ENCODE measurements around the gene UBASH3B. TPM values are rescaled to one million over a fixed set of nuclear protein-coding genes. Genes with fewer than 3 reads are reported as not detected.

UBASH3B gene
- total RNA-seq, 1 experiment from 2014 or later, result 10.3 TPM

DNA sequence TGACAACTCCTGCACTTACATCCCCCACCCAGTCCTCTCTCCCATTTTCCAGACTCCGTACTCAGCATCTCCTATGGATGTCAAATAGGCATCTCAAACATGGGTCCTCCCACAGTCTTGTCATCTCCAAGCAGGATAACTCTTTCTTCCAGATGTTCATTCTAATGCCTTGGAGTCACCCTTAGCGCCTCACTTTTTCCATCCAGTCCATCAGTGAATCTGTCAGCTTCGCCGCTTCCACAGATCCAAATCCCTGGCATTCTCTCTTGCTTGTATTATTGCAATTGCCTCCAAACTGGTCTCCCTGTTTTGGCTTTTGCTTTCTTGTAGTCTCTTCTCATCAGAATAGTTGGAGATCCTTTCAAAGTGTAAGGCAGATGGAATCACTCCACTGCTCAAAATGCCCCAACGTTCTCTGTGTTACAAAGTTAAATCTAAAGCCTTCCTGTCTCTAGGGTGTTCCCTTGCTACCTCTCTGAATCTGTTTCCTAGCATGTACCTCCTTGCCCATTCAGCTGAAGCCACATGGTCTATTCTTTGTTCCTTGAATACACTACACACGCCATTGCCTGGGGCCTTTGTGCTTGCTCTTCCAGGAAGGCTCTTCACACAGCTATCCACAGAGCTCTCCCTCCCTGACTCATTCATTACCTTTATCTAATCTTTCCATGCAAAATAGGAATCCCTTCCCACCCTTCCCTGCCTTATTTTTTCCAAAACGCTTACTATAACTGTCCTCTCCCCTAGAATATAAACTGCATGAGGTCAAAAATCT is 64.8 kb downstream of the UBASH3B start:
- H3K9me3 Mint-ChIP-seq (ENCODE audit: unreplicated experiment), result no peaks in the 10 kb centered on the region
- H3K4me1 Mint-ChIP-seq (ENCODE audit: insufficient read depth, unreplicated experiment), result peaks cover 23% of the 10 kb centered on the region
- DNase-seq (ENCODE audit: unreplicated experiment), result peak; percentile 67
- no peak overlapping the region for H3K4me3 Mint-ChIP-seq (ENCODE audit: unreplicated experiment)
- intact Hi-C loops (cut with micrococcal nuclease), result no loop called here
- H3K27me3 Mint-ChIP-seq (ENCODE audit: insufficient read depth, unreplicated experiment), result no peaks in the 10 kb centered on the region
- H3K27ac Mint-ChIP-seq (ENCODE audit: low read depth, unreplicated experiment), result no peak overlapping the region
- ChIA-PET POLR2A (interaction anchor here (1.2 kb wide), 1 partner anchor 11 kb away, joined by 4 read pairs; no protein-coding TSS in a partner anchor), CTCF (interaction anchor here (0.9 kb wide), 1 partner anchor 8 kb away, joined by 3 read pairs; no protein-coding TSS in a partner anchor)
- no TSS peak for BruUV-seq (replicated peaks)
- TF ChIP-seq, protein P1, sequence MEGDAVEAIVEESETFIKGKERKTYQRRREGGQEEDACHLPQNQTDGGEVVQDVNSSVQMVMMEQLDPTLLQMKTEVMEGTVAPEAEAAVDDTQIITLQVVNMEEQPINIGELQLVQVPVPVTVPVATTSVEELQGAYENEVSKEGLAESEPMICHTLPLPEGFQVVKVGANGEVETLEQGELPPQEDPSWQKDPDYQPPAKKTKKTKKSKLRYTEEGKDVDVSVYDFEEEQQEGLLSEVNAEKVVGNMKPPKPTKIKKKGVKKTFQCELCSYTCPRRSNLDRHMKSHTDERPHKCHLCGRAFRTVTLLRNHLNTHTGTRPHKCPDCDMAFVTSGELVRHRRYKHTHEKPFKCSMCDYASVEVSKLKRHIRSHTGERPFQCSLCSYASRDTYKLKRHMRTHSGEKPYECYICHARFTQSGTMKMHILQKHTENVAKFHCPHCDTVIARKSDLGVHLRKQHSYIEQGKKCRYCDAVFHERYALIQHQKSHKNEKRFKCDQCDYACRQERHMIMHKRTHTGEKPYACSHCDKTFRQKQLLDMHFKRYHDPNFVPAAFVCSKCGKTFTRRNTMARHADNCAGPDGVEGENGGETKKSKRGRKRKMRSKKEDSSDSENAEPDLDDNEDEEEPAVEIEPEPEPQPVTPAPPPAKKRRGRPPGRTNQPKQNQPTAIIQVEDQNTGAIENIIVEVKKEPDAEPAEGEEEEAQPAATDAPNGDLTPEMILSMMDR (IDR thresholded peaks at IDR 0.05; ENCODE audit: unreplicated experiment), result no peak
- H3K36me3 Mint-ChIP-seq (ENCODE audit: insufficient read depth, unreplicated experiment), result no peaks in the 10 kb centered on the region

DNA sequence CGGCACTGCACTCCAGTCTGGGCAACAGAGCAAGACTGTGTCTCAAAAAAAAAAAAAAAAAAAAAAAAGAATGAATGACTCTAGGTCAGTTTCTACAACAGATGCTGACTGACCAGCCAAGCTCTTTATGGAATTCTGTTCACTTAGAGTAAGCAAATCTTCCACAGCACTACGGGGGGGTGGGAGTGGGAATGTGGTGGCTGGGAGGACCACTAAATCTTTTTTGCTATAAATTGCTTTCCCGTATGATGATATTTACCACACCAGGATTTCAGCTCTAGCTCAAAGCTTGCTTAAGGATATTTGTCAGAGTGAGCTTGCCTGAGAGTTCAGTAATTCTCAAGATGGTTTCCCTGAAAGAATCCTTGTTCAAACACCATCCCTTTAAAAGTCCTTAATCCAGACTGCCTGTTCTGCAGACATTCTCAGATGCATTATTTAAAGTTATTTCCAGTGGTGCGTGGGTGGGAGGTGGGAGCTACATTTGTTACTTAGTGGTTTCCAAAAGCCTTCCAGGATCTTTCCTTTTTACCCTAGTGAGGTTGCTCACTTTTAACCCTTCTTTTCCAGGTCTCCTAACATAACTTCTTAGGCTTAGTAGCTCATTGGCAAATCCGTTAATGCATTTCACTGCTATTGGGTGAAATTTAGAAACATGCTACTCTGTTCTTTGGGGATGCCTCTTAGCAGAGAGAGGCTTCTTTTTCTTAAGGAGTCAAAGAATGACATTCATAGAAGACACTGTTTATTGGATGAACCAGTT is 65.9 kb downstream of the UBASH3B start:
- H3K27ac Mint-ChIP-seq (ENCODE audit: low read depth, unreplicated experiment), result no peak overlapping the region
- H3K36me3 Mint-ChIP-seq (ENCODE audit: insufficient read depth, unreplicated experiment), result no peaks in the 10 kb centered on the region
- intact Hi-C loops (cut with micrococcal nuclease), result no loop called here
- no peak overlapping the region for H3K4me3 Mint-ChIP-seq (ENCODE audit: unreplicated experiment)
- TF ChIP-seq, protein P1 (IDR thresholded peaks at IDR 0.05; ENCODE audit: unreplicated experiment), result no peak
- DNase-seq (ENCODE audit: unreplicated experiment), result peak; percentile 5
- ChIA-PET CTCF (no interaction called here), POLR2A (interaction anchor here (1.2 to 1.3 kb wide), 2 partner anchors 12 to 66 kb away, joined by 4 to 5 read pairs; partner anchors contain the start of gene UBASH3B)
- no TSS peak for BruUV-seq (replicated peaks)
- H3K9me3 Mint-ChIP-seq (ENCODE audit: unreplicated experiment), result no peaks in the 10 kb centered on the region
- no peaks in the 10 kb centered on the region for H3K27me3 Mint-ChIP-seq (ENCODE audit: insufficient read depth, unreplicated experiment)
- peaks cover 23% of the 10 kb centered on the region for H3K4me1 Mint-ChIP-seq (ENCODE audit: insufficient read depth, unreplicated experiment)

DNA sequence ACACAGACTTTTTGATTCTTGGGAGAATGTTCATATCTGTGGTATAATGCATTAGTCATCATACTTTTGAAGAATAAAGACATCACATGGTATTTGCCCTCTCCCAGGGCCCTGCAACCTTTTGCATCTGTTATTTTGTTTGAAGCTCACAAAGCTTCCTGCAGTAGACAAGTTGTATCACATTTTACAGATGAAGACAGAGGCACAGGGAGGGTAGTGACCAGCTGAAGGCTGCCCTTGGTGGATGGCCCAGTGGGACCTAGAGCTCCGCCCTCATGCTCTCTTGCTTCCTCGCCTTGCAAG is 66.4 kb downstream of the UBASH3B start:
- H3K27ac Mint-ChIP-seq (ENCODE audit: low read depth, unreplicated experiment), result no peak overlapping the region
- POLR2A ChIA-PET, result interaction anchor here (1.3 kb wide), 1 partner anchor 66 kb away, joined by 5 read pairs; the partner anchor contains the start of gene UBASH3B

More for the DNA sequence above, 66.4 kb downstream of the UBASH3B start:
- Mint-ChIP-seq H3K9me3 (ENCODE audit: unreplicated experiment) (no peaks in the 10 kb centered on the region), H3K36me3 (ENCODE audit: insufficient read depth, unreplicated experiment) (no peaks in the 10 kb centered on the region), H3K4me3 (ENCODE audit: unreplicated experiment) (no peak overlapping the region), H3K4me1 (ENCODE audit: insufficient read depth, unreplicated experiment) (peaks cover 23% of the 10 kb centered on the region), H3K27me3 (ENCODE audit: insufficient read depth, unreplicated experiment) (no peaks in the 10 kb centered on the region)
- CTCF ChIA-PET, result interaction anchor here (0.6 to 0.7 kb wide), 2 partner anchors 36 to 64 kb away, joined by 3 to 4 read pairs; no protein-coding TSS in a partner anchor
- no TSS peak for BruUV-seq (replicated peaks)
- DNase-seq (ENCODE audit: unreplicated experiment), result peak; percentile 51
- intact Hi-C loops (cut with micrococcal nuclease), result no loop called here
- TF ChIP-seq, protein P1 (IDR thresholded peaks at IDR 0.05; ENCODE audit: unreplicated experiment), result no peak
